HPDE6-E6E7 (cell line): ENCODE results near the gene C1orf232.
A peak's percentile ranks its signal among the peaks of the same experiment; 100 is the strongest.

Source experiments
- DNase-seq: peaks from one replicate; pipeline ENCODE4 v3.0.0; 2011; ENCODE audit warnings: missing footprints; ENCODE audit errors: extremely low spot score

The C1orf232 gene

DNA sequence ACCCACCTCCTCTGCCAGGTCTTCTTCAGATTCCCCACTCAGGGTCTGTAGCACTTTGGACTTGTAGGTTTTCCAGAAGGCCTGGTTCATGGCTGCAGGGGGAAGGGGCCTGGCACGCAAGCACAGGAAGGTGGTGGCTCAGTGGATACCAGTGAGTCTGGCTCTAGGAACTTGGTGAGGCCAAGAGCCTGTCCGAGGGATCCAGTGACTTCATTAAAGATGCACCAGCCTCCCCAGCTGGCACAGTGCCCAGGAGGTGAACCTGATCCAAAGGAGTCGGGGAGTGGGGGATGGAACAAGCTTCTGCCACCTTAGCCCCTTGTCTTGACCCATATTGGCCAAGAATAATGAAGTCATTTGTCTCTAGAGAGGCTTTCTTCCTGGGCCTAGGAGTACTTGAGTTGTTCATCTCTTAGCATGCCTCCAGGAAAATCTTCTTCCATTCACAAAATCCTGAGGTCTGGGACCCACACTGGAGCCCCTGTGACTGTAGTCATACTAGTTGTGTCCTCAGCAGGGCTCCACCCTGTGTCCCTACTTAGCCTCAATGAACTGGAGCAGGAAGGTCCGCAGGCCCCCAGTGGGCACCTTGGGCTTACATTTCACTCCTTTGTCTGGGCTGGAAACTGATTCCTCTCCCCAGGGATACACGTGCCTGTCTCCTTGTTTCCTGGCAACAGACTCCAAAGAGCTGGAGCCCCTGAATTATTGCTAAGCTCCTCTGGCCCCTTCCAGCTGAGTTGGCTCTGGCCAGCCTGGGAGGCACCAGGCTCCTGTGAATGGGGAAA lies at the start of gene C1orf232:
C1orf232 (minus strand) TSS at position 554 of the 788 bp plus-strand sequence; CDS start at position 90, 464 bp downstream.
- DNase-seq = no peak

DNA sequence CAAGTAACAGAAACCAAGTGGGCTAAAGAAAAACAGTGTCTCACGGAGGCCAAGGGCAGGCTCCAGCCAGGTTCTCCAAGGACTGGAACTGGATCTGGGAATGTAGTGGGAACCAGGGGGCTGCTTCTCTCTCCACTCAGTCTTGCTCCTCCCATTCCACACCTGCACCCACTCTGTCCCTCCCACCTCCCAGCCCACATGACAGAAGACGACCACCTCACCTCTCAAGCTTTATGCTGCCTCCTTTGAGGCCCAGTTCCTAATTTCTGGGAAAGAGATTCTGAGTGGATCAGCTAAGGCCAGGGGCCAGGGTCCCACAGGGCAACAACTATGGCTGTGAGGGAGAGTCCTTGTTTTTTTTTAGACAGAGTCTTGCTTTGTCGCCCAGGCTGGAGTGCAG lies 46.5 kb upstream of the C1orf232 start:
- DNase-seq = no peak

DNA sequence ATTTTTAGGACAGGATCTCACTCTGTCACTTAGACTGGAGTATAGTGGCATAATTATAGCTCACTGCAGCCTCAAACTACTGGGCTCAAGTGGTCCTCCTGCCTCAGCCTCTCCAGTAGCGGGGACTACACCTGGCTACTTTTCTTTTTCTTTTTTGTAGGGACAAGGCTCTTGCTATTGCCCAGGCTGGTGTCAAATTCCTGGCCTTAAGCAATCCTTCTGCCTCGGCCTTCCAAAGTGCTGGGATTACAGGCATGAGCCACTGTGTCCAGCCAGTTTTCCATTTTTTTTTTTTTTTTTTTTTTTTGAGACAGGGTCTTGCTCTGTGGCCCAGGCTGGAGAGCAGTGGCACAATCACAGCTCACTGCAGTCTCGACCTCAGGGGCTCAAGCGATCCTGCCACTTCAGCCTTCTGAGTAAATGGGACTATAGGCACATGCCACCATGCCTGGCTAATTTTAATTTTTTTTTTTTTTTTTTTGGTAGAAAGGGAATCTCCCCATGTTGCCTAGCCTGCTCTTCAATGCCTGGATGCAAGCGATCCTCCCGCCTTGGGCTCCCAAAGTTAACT lies 44.7 kb upstream of the C1orf232 start:
- DNase-seq = no peak

DNA sequence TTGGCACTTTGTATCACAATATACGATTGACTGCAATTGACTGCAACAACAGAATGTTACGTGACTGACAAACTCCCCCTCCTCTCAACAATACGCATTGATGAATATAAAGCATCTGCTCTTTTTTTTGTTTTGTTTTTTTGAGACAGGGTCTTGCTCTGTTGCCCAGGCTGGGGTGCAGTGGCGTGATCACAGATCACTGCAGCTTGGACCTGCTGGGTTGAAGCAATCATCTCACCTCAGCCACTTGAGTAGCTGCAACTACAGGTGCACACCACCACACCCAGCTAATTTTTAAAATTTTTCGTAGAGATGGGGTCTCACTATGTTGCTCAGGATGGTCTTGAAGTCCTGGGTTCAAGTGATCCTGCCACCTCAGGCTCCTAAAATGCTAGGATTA lies 44.0 kb upstream of the C1orf232 start:
- DNase-seq = no peak

DNA sequence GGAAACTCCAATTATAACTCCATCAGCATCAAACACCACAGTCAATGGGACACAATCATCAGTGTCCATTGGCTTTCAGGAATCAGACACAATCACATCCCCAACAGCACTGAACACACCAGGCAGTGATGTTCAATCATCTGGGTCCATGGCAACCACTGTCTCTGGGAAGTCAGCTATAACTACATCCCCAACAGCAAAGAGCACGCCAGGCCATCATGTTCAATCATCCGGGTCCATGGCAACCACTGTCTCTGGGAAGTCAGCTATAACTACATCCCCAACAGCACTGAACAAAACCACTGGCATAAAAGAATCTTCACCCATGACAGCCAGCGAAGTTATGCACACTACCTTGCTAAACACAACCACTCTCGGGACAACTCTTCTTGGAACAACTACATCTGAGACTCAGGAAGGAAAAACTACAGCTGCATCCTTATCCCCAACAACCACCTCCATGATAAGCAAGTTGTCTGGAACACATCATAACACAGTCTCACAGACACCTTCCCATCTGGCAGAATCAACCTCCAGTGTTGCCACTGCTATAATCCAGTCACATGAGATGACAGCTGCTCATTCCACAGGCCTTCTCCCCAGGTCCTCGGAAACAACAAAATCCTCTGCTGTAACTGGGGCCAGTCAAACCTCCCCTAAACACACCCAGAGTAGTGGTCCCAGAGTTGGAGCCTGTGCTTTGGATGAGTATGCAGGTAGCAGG lies 41.5 kb upstream of the C1orf232 start:
- DNase-seq = no peak

DNA sequence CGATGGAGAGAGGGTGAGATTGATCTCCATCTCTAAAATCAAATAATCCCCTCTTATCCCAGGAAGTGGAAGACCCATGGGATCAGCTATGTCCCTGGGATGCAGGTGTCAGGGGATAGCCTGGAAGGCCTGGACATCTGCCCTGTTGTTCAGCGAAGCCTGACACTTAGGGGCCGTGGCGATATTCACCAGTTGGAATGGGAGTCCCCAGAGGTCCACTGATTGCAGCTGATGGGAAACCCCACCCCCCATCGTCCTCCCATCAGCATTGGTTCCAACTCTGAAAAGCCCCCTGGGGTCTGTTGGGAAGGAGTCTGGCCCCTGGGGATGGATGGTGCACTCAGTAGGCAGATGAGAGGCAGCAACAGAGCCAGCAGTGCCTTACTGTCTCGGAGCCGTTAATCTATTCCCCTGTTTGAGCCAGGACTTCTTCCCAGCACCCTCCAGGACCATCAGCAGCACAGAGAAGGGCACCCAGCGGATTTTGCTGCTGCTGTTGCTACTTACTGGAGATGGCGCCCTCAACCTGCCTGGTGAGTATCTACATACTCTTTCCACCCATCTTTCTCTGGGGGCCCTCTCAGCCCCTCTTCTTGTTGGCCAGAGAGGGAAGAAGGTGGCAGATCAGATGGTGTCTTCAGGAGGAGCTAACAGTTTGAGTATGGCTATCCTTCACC lies 35.0 kb upstream of the C1orf232 start:
- no peak for DNase-seq

DNA sequence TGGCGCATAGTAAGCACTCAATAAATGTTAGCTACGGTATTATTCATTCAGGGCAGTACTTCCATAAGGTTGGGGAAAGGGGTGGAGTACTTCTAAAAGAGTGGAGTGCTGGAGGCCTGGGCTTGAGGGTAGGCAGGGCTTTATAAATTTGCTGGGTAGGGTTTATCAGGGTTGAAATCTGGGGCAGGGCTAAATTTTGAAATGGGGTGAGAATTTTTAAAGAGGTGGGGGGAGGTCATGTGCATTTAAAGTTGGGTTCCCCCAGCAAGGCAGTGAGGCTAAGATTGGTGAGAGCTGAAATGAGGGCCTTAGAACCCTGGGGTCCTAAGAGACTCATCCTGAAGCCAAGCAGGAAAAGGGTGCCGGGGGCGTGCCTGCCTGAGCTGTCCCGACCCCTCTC lies 31.6 kb upstream of the C1orf232 start:
- no peak for DNase-seq

DNA sequence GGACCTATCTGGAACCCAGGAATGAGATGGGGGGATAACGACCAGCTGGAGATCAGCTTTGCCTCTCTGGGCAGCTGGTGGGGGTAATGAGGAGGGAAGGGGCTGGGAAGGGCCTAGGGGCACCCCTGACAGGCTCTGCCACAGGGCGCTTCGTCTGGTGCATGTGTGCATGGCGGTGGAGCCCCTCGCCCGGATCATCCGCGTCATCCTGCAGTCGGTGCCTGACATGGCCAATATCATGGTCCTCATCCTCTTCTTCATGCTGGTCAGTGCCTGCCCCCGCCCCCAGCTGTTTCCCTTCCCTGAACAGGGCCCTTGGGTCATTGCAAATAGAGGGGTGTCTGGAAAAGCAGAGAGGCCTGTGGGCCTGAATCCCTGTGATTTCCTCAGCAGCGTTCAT lies 29.1 kb upstream of the C1orf232 start:
- no peak for DNase-seq

DNA sequence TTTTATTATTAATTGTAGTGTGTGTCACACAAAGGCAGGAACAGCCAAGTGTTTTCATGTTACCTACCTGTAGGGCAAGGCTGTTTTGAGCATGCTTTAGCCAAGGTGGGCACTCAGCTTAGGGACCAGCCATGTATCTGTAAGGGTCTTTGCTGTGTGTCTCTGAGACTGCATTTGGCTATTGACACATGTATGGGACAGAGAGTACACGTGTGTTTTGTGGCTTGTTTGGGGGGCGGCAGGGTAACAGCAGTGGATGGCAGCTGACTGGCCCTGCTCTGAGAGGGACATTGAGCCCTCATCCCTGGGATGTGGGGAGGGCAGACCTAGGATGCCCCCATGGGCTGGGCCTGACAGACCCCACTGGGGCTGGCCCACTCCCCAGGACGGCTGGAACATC lies 28.5 kb upstream of the C1orf232 start:
- DNase-seq = no peak

DNA sequence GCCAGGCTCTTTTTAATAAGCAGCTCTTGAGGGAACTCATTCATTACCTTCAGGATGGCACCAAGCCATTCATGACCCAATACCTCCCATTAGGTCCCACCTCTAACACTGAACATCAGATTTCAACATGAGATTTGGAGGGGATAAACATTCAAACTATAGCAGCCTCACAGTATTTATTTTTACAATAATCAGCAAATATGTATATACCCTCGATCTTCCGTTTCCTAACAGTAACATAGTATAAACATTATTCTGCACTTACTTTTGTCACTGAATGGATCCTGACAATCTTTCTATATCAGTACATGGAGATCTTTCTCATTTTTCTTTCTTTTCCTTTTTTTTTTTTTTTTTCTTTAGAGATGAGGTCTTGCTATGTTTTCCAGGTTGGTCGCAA lies 27.0 kb upstream of the C1orf232 start:
- no peak for DNase-seq

DNA sequence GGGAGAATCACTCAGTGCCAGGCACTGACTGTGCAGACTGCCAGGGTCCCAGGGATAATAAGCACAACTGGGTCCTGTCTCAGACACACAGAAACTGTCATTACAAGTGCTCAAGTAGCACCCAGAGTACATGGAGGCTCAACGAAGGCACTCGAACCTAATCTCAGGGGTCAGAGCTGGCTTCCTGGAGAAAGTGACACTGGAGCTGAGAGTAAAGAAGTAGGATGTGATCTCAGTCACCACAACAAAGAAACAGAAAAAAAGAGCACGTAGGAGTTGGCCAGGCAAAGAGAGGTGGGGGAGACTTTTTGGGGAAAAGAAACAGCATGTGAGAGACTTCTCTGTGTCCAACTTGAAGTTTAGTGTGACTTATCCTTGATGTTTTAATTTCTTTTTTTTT lies 23.0 kb upstream of the C1orf232 start:
- no peak for DNase-seq

DNA sequence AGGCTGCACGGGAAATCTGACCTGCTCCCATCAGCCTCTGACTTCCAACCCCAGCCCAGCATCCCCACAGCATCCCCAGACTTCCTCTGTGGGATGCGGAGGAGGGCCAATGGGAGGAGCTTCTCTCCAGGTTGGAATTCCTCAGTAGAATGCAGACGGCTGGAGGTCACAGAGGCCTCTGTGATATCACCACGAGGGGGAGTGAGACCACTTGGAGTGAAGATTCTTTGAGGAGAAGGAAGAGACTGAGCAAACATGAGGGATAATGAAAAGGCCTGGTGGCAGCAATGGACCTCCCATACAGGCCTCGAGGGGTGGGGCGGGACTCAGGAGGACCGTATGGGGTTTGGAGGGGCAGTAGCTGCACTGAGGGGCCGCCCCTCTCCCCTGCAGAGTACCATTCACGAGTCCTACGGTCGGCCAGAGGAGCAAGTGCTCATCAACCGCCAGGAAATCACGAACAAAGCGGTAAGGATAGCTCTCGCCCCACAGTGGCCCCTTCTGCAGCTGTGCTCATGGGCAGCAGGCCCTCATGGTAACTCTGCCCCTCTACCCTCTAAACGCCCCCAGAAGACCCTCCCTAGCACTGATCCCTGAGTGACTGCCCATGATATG lies 21.7 kb upstream of the C1orf232 start, which contains the start of gene CATSPER4:
CATSPER4 (plus strand) TSS at position 230 of the 615 bp plus-strand sequence; CDS start at position 256, 26 bp downstream.
- no peak for DNase-seq

DNA sequence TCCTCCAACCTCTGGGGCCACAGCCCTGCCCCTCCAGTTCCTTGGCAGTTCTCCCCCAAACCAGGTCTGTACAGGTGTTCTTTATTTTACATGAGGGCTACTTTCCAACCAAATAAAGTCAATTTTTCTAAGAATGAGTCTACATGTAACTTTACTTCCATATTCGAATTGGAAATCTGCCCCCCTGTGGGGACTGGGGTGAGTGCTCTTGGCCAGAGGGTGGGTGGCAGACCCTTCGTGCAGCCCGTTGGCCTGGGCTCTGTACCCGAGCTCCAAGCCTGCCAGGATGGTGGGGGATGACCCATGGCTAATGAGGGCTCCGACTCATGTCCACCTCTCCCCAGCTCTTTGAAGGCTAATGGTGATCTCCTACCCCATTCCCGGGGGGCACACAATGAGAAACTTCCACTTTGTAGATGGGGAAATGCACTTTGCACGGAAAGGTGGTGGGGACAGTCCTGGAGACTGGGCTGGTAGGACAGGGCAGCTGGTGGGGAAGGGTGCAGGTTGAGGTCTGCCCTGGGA lies 21.1 kb upstream of the C1orf232 start:
- no peak for DNase-seq

DNA sequence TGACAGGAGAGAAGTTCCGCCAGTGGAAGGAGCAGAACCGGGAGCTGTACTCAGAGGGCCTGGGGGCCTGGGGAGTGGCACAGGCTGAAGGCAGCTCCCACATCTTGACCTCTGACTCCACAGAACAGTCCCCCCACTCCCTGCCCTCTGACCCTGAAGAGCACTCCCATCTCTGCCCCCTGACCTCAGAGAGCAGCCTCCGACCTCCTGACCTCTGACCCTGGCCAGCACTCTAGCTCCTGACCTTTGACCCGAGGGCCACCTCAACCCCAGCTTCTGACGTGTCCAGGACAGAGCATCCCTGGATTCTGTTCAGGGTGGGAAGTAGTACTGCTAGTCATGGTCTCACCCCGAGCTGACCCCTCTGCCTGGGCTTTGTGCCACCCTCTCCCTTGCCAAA lies 20.6 kb upstream of the C1orf232 start:
- DNase-seq = no peak

DNA sequence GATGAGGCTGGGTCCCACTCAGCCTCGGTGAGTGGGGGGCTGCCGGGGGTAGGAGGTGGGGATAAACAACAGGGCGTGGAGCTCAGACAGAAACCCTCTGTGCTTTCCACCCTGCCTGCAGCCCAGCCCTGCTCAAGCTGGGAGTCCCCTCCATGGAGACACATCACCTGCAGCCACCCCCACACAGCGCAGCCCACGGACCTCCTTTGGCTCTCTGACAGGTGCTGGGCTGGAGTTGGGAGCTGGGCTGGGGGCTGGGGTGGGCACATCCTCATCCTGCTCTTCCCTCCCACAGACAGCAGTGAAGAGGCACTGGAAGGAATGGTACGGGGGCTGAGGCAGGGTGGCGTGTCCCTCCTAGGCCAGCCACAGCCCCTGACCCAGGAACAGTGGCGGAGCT lies 19.7 kb upstream of the C1orf232 start:
- no peak for DNase-seq

DNA sequence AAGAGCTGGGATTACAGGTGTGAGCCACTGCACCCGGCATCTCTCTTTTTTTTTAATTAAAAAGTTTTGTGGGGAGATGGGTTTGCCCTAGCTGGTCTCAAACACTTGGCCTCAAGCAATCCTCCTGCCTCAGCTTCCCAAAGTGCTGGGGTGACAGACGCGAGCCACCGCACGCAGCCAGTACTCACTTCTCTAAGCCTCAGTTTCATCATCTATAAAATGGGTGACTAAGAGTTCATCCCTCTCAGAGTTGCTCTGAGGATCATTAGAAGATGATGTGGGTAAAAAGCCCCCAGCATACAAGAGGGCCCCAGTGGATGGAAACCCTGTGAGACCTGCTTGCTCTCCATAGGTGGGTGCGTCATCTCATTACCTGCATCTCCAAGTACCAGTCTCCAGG lies 19.1 kb upstream of the C1orf232 start:
- no peak for DNase-seq

DNA sequence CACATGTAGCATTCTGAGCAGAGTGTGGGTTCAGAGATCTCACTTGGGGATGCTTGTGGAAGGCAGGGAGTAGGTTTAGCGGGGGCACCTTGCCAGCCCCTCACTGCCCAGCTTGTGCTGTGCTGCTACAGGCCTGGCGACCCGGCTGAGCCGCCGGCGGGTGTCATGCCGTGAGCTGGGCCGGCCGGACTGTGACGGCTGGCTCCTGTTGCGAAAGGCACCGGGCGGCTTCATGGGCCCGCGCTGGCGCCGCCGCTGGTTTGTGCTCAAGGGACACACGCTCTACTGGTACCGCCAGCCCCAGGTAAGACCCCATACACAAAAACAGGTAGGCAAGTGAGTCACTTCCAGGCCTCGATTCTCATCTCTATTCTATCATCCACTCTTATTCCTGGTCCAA lies 16.1 kb upstream of the C1orf232 start:
- no peak for DNase-seq

DNA sequence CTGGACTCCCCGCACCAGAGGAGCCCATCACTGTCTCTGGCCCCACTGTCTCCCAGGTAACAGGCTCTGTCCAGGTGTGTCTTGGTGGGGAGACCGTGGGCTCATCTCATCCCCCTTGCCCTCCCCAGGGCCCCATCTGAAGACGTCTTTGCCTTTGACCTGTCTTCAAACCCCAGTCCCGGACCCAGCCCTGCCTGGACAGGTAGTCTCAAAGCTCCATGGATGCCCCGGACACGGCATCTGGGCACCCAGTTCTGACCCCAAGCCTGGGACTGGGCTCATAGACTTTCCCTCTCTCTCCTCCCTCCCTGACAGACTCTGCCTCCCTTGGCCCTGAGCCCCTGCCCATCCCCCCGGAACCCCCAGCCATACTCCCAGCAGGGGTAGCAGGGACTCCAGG lies 15.3 kb upstream of the C1orf232 start:
- DNase-seq = no peak

DNA sequence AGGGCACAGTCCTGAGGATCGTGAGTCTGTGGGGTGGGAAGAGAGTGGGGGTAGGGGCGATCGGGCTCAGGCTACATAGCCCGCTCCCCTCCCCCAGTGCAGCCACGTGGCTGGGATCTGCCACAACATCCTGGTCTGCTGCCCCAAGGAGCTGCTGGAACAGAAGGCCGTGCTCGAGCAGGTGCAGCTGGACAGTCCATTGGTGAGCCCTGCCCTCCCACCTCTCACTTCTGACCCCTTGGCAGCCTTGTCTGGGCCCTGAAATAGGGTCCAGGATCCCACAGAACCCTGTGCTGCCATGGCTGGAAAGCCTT lies 13.6 kb upstream of the C1orf232 start:
- no peak for DNase-seq

DNA sequence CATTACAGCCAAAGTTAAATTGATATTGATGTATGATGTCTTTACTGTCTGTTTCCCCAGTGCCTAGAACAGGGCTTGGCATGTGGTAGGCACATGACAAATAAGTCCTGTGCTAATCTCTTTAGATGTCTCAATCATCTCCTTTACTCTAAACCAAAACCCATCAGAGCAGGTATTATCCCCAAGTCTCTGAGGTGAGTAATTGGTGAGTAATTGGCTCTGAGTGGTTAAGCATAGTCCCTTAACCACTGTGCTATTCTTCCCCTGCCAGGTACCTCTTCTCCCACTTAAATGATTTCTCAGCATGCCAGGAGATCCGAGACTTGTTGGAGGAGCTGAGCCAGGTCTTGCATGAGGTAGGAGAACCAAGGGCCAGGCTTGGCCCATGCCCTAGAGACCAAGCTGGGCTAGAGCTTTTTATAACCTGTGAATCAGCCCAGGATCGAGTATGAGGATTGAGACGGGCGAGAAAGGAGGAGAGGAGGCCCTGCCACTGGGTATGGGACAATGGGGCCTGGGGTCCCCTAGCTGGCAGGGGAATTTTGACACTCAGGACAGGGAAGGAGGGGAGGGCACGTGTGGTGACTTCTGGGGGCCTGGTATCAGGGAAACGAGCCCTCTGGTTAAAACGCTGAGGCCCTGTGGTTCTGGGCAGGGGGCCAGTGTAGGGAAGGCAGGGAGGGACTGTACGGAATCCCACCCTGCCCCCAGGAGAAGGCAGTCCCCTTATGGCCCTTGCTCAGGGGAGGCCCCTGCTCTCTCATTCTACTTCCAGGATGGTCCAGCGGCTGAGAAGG lies 13.0 kb upstream of the C1orf232 start:
- DNase-seq = peak; percentile 89

DNA sequence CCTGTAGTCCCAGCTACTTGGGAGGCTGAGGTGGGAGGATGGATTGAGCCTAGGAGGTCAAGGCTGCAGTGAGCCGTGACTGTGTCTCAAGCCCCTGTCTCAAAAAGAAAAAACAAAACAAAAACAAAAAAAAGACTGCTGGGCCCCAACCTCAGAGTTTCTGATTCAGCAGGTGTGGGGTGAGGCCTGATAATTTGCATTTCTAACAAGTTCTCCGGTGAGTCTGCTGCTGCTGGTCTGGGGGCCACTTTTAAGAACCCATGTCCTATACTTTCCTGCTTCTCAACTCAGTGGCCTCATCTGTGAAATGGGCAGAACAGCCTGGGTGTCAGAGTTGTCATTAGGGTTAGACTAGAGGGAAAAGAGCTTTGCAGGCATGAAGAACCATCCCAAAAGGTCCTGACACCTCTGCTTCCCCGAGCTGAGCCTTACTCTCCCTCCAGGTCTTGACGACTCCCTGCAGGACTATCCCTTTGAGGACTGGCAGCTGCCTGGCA lies 11.3 kb upstream of the C1orf232 start:
- no peak for DNase-seq
